H9 (cell line): ENCODE results near the gene LRP5. TPM values are rescaled to one million over a fixed set of nuclear protein-coding genes. Genes with fewer than 3 reads are reported as not detected.
A peak's percentile ranks its signal among the peaks of the same experiment; 100 is the strongest.

Experiments used
- DNase-seq: peaks from one replicate; pipeline ENCODE4 v3.0.0-alpha.2; 2017
- H2AFZ ChIP-seq: one replicate; pipeline ENCODE4 v1.6.1; 2013; ENCODE audit warnings: mild to moderate bottlenecking, low read length, control low read depth, moderate library complexity
- H2AK5ac ChIP-seq: 2 replicates; pipeline ENCODE4 v1.6.1; 2013; ENCODE audit warnings: low read length, control low read depth, mixed read lengths; ENCODE audit not compliant: insufficient read length
- H2BK120ac ChIP-seq: one replicate; pipeline ENCODE4 v1.6.1; 2013; ENCODE audit warnings: low read depth, mild to moderate bottlenecking, low read length, control low read depth, inconsistent platforms; ENCODE audit not compliant: poor library complexity, severe bottlenecking
- H2BK12ac ChIP-seq: 2 replicates; pipeline ENCODE4 v1.6.1; 2013; ENCODE audit warnings: low read length, control low read depth, mixed read lengths, low read depth; ENCODE audit not compliant: insufficient read length
- H2BK15ac ChIP-seq: 2 replicates; pipeline ENCODE4 v1.6.1; 2013; ENCODE audit warnings: low read depth, low read length, control low read depth
- H2BK20ac ChIP-seq: one replicate; pipeline ENCODE4 v1.6.1; 2013; ENCODE audit warnings: low read depth, mild to moderate bottlenecking, low read length, control low read depth, inconsistent platforms; ENCODE audit not compliant: poor library complexity, severe bottlenecking
- H2BK5ac ChIP-seq: 2 replicates; pipeline ENCODE4 v1.6.1; 2013; ENCODE audit warnings: low read length, control low read depth, mixed read lengths; ENCODE audit not compliant: insufficient read length
- H3K14ac ChIP-seq: 2 replicates; pipeline ENCODE4 v1.6.1; 2013; ENCODE audit warnings: low read length, control low read depth; ENCODE audit not compliant: insufficient read depth
- H3K18ac ChIP-seq: 2 replicates; pipeline ENCODE4 v1.6.1; 2013; ENCODE audit warnings: low read depth, mild to moderate bottlenecking, mixed read lengths, low read length, control low read depth; ENCODE audit not compliant: insufficient read length
- H3K23ac ChIP-seq: 2 replicates; pipeline ENCODE4 v1.6.1; 2013; ENCODE audit warnings: low read length, control low read depth, mixed read lengths, low read depth; ENCODE audit not compliant: insufficient read length
- H3K23me2 ChIP-seq: 2 replicates; pipeline ENCODE4 v1.6.1; 2013; ENCODE audit warnings: low read depth, mild to moderate bottlenecking, mixed read lengths, low read length, control low read depth; ENCODE audit not compliant: insufficient read length, poor library complexity, severe bottlenecking
- H3K27ac ChIP-seq: 2 replicates; pipeline ENCODE4 v1.5.1; 2013; ENCODE audit warnings: low read length, control low read depth, mixed read lengths, low read depth; ENCODE audit not compliant: insufficient read length
- H3K27me3 ChIP-seq: 2 replicates; pipeline ENCODE4 v1.6.1; 2013; ENCODE audit warnings: low read length, control low read depth, inconsistent platforms; ENCODE audit not compliant: insufficient read depth
- H3K4ac ChIP-seq: 2 replicates; pipeline ENCODE4 v1.6.1; 2013; ENCODE audit warnings: low read depth, mild to moderate bottlenecking, control low read depth, inconsistent platforms, low read length, moderate library complexity
- H3K4me1 ChIP-seq: 2 replicates; pipeline ENCODE4 v1.6.1; 2013; ENCODE audit warnings: low read length, control low read depth, inconsistent platforms; ENCODE audit not compliant: insufficient read depth
- H3K4me2 ChIP-seq: 2 replicates; pipeline ENCODE4 v1.6.1; 2013; ENCODE audit warnings: low read length, control low read depth, mixed read lengths; ENCODE audit not compliant: insufficient read length, insufficient read depth
- H3K56ac ChIP-seq: 2 replicates; pipeline ENCODE4 v1.6.1; 2013; ENCODE audit warnings: low read depth, mild to moderate bottlenecking, mixed read lengths, low read length, control low read depth; ENCODE audit not compliant: insufficient read length
- H3K79me1 ChIP-seq: 2 replicates; pipeline ENCODE4 v1.6.1; 2013; ENCODE audit warnings: low read depth, mild to moderate bottlenecking, moderate library complexity, low read length, control low read depth, inconsistent platforms; ENCODE audit not compliant: insufficient read depth, poor library complexity, severe bottlenecking
- H3K79me2 ChIP-seq: 2 replicates; pipeline ENCODE4 v1.6.1; 2013; ENCODE audit warnings: low read length, control low read depth, inconsistent platforms; ENCODE audit not compliant: insufficient read depth
- H3K9ac ChIP-seq: 2 replicates; pipeline ENCODE4 v1.6.1; 2013; ENCODE audit warnings: low read length, control low read depth, mixed read lengths; ENCODE audit not compliant: insufficient read length; ENCODE audit errors: extremely low read depth
- H3K9me3 ChIP-seq: one replicate; pipeline ENCODE4 v1.6.1; 2013; ENCODE audit warnings: low read depth, low read length, inconsistent platforms; ENCODE audit not compliant: control insufficient read depth
- H3T11ph ChIP-seq: one replicate; pipeline ENCODE4 v1.6.1; 2013; ENCODE audit warnings: mild to moderate bottlenecking, low read length, control low read depth, inconsistent platforms
- H4K20me1 ChIP-seq: one replicate; pipeline ENCODE4 v1.6.1; 2013; ENCODE audit not compliant: control insufficient read depth, insufficient read length, insufficient read depth
- H4K5ac ChIP-seq: 2 replicates; pipeline ENCODE4 v1.6.1; 2013; ENCODE audit warnings: low read depth, mild to moderate bottlenecking, mixed read lengths, low read length, control low read depth; ENCODE audit not compliant: insufficient read length
- H4K8ac ChIP-seq: replicated peaks from 2 replicates; pipeline ENCODE4 v1.6.1; 2013; ENCODE audit warnings: low read length, control low read depth, mixed read lengths, low read depth; ENCODE audit not compliant: insufficient read length
- H4K91ac ChIP-seq: 2 replicates; pipeline ENCODE4 v1.6.1; 2013; ENCODE audit warnings: low read depth, mild to moderate bottlenecking, moderate library complexity, mixed read lengths, low read length, control low read depth; ENCODE audit not compliant: insufficient read length
- H3K27ac Mint-ChIP-seq, 3 experiments: 2 replicates in 2 of 3; 3 replicates in 1 of 3; pipeline ENCODE4 v1.8.0; 2020 to 2021; ENCODE audit warnings: mixed read lengths in 3 of 3, mild to moderate bottlenecking in 1 of 3, moderate library complexity in 1 of 3
- H3K27me3 Mint-ChIP-seq: 2 replicates; pipeline ENCODE4 v1.8.0; 2021; ENCODE audit warnings: low read depth, mild to moderate bottlenecking, moderate library complexity, mixed read lengths
- H3K36me3 Mint-ChIP-seq, 3 experiments: 2 replicates in 2 of 3; 3 replicates in 1 of 3; pipeline ENCODE4 v1.8.0; 2020 to 2021; ENCODE audit warnings: low read depth in 3 of 3, mixed read lengths in 3 of 3; ENCODE audit not compliant: insufficient read depth in 1 of 3
- H3K4me1 Mint-ChIP-seq, 2 experiments: 2 replicates each; pipeline ENCODE4 v1.8.0; 2020; ENCODE audit warnings: mixed read lengths in 2 of 2
- H3K4me3 Mint-ChIP-seq, 2 experiments: 2 replicates in 1 of 2; 3 replicates in 1 of 2; pipeline ENCODE4 v1.8.0; 2020 to 2021; ENCODE audit warnings: mild to moderate bottlenecking in 2 of 2, mixed read lengths in 2 of 2, moderate library complexity in 1 of 2
- H3K9me3 Mint-ChIP-seq, 2 experiments: 2 replicates in 1 of 2; 3 replicates in 1 of 2; pipeline ENCODE4 v1.8.0; 2020; ENCODE audit warnings: mild to moderate bottlenecking in 2 of 2, mixed read lengths in 2 of 2, moderate library complexity in 1 of 2
- CTCF ChIP-seq: fragments of 200-600 bp; sonication (generic); conservative IDR thresholded peaks from 3 replicates; pipeline ENCODE4 v1.8.0; 2021; ENCODE audit warnings: antibody characterized with exemption, mild to moderate bottlenecking
- WGBS: extraction: QIAGEN DNeasy Blood & Tissue Kit; methylation state at CpG from one replicate; pipeline ENCODE4 v1.1.7; 2013; ENCODE audit warnings: missing lambda C conversion rate, low lambda C conversion rate, mixed read lengths; ENCODE audit not compliant: insufficient read length; ENCODE audit errors: extremely low coverage; 5-methylcytosine and 5-hydroxymethylcytosine counted together
- total RNA-seq: library from RNA; stranded (reverse); gene quantifications from 2 replicates; pipeline ENCODE4 v1.2.1, GENCODE V29; 2021

The LRP5 gene
- total RNA-seq, 1 experiment from 2014 or later = 38.4 TPM

- H2AK5ac ChIP-seq = no peak overlapping the region
- H2BK15ac ChIP-seq = no peak overlapping the region
- no peak overlapping the region for H3K27ac ChIP-seq
- DNase-seq = no peak
- no peaks in the 10 kb centered on the region for H3K79me1 ChIP-seq
- H3K27me3 ChIP-seq = no peaks in the 10 kb centered on the region
- no peak overlapping the region for H2BK12ac ChIP-seq
- no peak overlapping the region for H3K4me2 ChIP-seq
- H3K9me3 ChIP-seq = no peaks in the 10 kb centered on the region
- Mint-ChIP-seq H3K9me3 (no peaks in the 10 kb centered on the region), H3K4me1 (peaks cover 46% of the 10 kb centered on the region in 2 experiments), H3K27me3 (no peaks in the 10 kb centered on the region), H3K27ac (peak overlapping the region; percentile 16 to 91 (median 84); a peak in 6 of 7 replicates), H3K36me3 (peaks cover 2 to 4% (median 3%) of the 10 kb centered on the region in 3 experiments; a peak in 4 of 7 replicates), H3K4me3 (no peak overlapping the region)
- H3T11ph ChIP-seq = no peak overlapping the region
- peaks cover 2% of the 10 kb centered on the region; the same call in 1 of the 2 replicates for H3K79me2 ChIP-seq
- no peak overlapping the region for H2AFZ ChIP-seq
- H3K14ac ChIP-seq = no peak overlapping the region
- H4K8ac ChIP-seq = no peak overlapping the region
- no peak overlapping the region for H3K56ac ChIP-seq
- H3K23me2 ChIP-seq = no peaks in the 10 kb centered on the region
- H2BK20ac ChIP-seq = no peak overlapping the region
- no peak overlapping the region for H3K4ac ChIP-seq
- TF ChIP-seq CTCF = no peak
- no peak overlapping the region for H4K91ac ChIP-seq
- H4K5ac ChIP-seq = no peak overlapping the region
- WGBS = no CpG with 5 or more reads among the region's 9 CpGs
- H2BK120ac ChIP-seq = no peak overlapping the region
- H4K20me1 ChIP-seq = no peaks in the 10 kb centered on the region
- peaks cover 7% of the 10 kb centered on the region; the same call in 1 of the 2 replicates for H3K4me1 ChIP-seq
- no peak overlapping the region for H3K9ac ChIP-seq
- no peak overlapping the region for H2BK5ac ChIP-seq
- no peak overlapping the region for H3K18ac ChIP-seq
- H3K23ac ChIP-seq = no peak overlapping the region
These were observed 24.3 kb downstream of the LRP5 start for GRCh38 chr11:68336716-68337115.
